Fibroblast of skin of back (primary cell): ENCODE data around the gene EPHA4.
A peak's percentile ranks its signal among the peaks of the same experiment; 100 is the strongest.

ENCODE experiments used
- DNase-seq: peaks from one replicate; pipeline ENCODE4 v3.0.0-alpha.2; 2013

EPHA4 gene

GRCh38 chr2:221502270-221503010, 69.7 kb downstream of the EPHA4 start:
- peak; percentile 38 for DNase-seq

- no peak for DNase-seq
Observed at GRCh38 chr2:221501883-221502269, 70.2 kb downstream of the EPHA4 start.

GRCh38 chr2:221501210-221501882, 70.8 kb downstream of the EPHA4 start:
- DNase-seq = peak; percentile 35

GRCh38 chr2:221500501-221501209, 71.4 kb downstream of the EPHA4 start:
- DNase-seq = no peak

- no peak for DNase-seq
Observed at GRCh38 chr2:221495731-221496130, 76.4 kb downstream of the EPHA4 start.

GRCh38 chr2:221494556-221494955, 77.5 kb downstream of the EPHA4 start:
- no peak for DNase-seq

GRCh38 chr2:221493391-221493790, 78.7 kb downstream of the EPHA4 start:
- DNase-seq = no peak

- no peak for DNase-seq
Observed at GRCh38 chr2:221492636-221493035, 79.5 kb downstream of the EPHA4 start.

GRCh38 chr2:221490506-221491060, 81.5 kb downstream of the EPHA4 start:
- no peak for DNase-seq

GRCh38 chr2:221488136-221488807, 83.8 kb downstream of the EPHA4 start:
- DNase-seq = no peak

- DNase-seq = no peak
Observed at GRCh38 chr2:221486106-221486505, 86.0 kb downstream of the EPHA4 start.

- no peak for DNase-seq
Observed at GRCh38 chr2:221485503-221485870, 86.6 kb downstream of the EPHA4 start.

GRCh38 chr2:221484761-221485502, 87.2 kb downstream of the EPHA4 start:
- no peak for DNase-seq

- no peak for DNase-seq
Observed at GRCh38 chr2:221482666-221483455, 89.2 kb downstream of the EPHA4 start.

- no peak for DNase-seq
Observed at GRCh38 chr2:221480821-221481220, 91.3 kb downstream of the EPHA4 start.

GRCh38 chr2:221480163-221480562, 91.9 kb downstream of the EPHA4 start:
- DNase-seq = no peak

- no peak for DNase-seq
Observed at GRCh38 chr2:221478485-221478863, 93.6 kb downstream of the EPHA4 start.

GRCh38 chr2:221477714-221478484, 94.2 kb downstream of the EPHA4 start:
- no peak for DNase-seq

GRCh38 chr2:221476195-221476594, 95.9 kb downstream of the EPHA4 start:
- no peak for DNase-seq

GRCh38 chr2:221473451-221473850, 98.7 kb downstream of the EPHA4 start:
- no peak for DNase-seq
